Skeletal muscle satellite cell (primary cell): Measurements from ENCODE around the gene CEP192.
"Not testable (repeated sequence)": the region's sequence is repeated elsewhere in the genome, so short reads cannot be mapped to it uniquely, and the experiment has no call there.

Source experiments
- H3K27me3 ChIP-seq: 2 replicates; pipeline ENCODE4 v1.7.0; 2013; ENCODE audit warnings: low read length; ENCODE audit not compliant: control insufficient read depth, insufficient read depth
- H3K36me3 ChIP-seq: 2 replicates; pipeline ENCODE4 v1.7.0; 2013; ENCODE audit warnings: mild to moderate bottlenecking, control low read depth, low read length; ENCODE audit not compliant: insufficient read depth
- H3K4me1 ChIP-seq: 2 replicates; pipeline ENCODE4 v1.7.0; 2013; ENCODE audit warnings: low read length; ENCODE audit not compliant: control insufficient read depth, insufficient read depth
- H3K4me2 ChIP-seq: 2 replicates; pipeline ENCODE4 v1.7.0; 2013; ENCODE audit warnings: mild to moderate bottlenecking, low read length
- H3K4me3 ChIP-seq: 2 replicates; pipeline ENCODE4 v1.7.0; 2013; ENCODE audit warnings: low read length
- H3K9ac ChIP-seq: 2 replicates; pipeline ENCODE4 v1.7.0; 2013; ENCODE audit warnings: mild to moderate bottlenecking, low read depth, low read length, moderate library complexity
- H3K9me3 ChIP-seq: replicated peaks from 2 replicates; pipeline ENCODE4 v1.7.0; 2013; ENCODE audit warnings: mild to moderate bottlenecking, control low read depth, low read length

The CEP192 gene

DNA sequence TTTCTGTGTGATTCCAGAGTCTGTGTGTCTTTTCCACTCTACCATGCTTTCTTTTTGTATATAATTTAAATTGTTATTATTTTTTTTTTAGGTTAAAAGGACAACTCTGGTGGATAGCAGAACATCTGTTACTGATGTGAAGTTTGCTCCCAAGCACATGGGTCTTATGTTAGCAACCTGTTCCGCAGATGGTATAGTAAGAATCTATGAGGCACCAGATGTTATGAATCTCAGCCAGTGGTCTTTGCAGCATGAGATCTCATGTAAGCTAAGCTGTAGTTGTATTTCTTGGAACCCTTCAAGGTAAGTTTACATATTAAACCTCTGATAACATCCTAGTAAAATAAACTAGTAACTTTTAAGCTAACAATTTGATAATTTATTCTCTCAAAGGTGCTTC, 28.1 kb upstream of the CEP192 start:
- no peaks in the 10 kb centered on the region for H3K9me3 ChIP-seq
- H3K36me3 ChIP-seq = peaks cover 56% of the 10 kb centered on the region
- H3K27me3 ChIP-seq = no peaks in the 10 kb centered on the region
- no peak overlapping the region for H3K4me3 ChIP-seq
- no peak overlapping the region for H3K4me2 ChIP-seq
- H3K9ac ChIP-seq = no peak overlapping the region
- H3K4me1 ChIP-seq = no peaks in the 10 kb centered on the region

DNA sequence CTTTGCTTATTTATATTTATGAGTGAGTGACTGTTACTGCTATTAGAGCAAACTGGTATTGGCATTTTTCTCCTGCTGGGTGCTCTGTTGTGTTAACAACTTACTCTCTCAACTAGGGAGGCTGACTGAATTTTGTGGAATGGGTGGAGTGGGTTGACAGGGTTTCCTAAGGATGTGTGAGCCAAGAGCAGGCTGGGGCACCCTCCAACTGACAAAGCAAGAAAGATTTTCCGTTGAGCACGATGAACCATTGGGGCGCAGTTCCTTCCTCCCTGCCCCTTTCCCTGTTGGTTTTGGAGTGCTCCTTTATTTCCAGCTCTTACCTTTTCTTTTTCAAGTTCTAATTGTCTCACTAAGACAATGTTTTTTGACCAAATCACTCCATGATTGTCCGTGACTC, 23.0 kb upstream of the CEP192 start:
- Histone ChIP-seq H3K9me3 (no peaks in the 10 kb centered on the region), H3K4me1 (no peaks in the 10 kb centered on the region), H3K36me3 (peaks cover 62% of the 10 kb centered on the region), H3K27me3 (no peaks in the 10 kb centered on the region), H3K9ac (no peak overlapping the region), H3K4me2 (no peak overlapping the region), H3K4me3 (no peak overlapping the region)

DNA sequence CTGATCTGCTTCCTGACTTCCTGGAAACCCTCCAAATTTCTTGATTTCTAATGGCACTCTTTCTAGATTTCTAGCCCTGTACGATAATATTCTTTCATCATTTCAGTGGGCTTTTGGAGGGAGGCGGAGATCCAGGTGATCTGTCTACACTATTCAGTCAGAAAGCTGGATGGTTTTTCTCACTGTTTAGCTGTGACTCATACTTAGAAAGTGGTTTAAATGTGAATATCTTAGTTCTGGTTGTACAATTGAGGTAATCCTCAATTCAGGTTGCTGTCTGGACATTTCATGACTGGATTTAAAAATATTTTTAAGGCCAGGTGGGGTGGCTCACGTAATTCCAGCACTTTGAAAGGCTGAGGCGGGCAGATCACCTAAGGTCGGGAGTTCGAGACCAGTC, 22.5 kb upstream of the CEP192 start:
- Histone ChIP-seq H3K27me3 (no peaks in the 10 kb centered on the region), H3K4me3 (no peak overlapping the region), H3K9me3 (no peaks in the 10 kb centered on the region), H3K9ac (no peak overlapping the region), H3K4me2 (no peak overlapping the region), H3K36me3 (peaks cover 57% of the 10 kb centered on the region), H3K4me1 (no peaks in the 10 kb centered on the region)

DNA sequence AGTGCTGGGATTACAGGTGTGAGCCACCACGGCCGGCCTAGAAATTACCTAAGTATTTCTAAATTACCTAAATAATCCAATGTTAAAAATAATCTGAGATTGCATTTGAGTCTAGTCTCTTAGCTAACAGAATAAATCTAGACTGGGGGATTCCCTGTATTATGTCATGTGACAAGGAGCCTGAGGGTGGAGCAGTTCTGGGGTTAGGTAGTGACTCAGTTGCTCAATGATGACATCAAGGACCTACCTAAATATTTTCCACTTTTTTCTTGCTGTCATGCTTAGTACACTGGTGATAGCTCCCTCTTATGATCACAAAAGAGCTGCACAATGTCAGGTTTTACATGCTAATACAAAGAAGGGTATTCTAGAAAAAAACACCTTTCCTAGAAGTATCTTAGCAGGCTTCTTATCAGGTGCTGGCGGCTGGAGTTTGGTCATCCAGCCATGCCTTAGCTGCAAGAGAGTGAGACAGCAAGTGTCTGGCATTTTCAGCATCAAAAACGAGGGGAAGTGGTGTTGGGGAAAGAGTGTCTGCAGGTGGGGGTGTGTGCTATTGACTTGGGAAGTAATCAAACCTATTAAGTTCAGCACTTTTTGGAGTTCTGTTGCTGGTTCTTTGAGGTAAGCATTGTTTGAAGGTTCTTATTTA, 17.5 kb upstream of the CEP192 start:
- Histone ChIP-seq H3K27me3 (no peaks in the 10 kb centered on the region), H3K9me3 (no peaks in the 10 kb centered on the region), H3K36me3 (peaks cover 50% of the 10 kb centered on the region), H3K4me3 (no peak overlapping the region), H3K4me2 (no peak overlapping the region), H3K9ac (no peak overlapping the region), H3K4me1 (peaks cover 3% of the 10 kb centered on the region)

DNA sequence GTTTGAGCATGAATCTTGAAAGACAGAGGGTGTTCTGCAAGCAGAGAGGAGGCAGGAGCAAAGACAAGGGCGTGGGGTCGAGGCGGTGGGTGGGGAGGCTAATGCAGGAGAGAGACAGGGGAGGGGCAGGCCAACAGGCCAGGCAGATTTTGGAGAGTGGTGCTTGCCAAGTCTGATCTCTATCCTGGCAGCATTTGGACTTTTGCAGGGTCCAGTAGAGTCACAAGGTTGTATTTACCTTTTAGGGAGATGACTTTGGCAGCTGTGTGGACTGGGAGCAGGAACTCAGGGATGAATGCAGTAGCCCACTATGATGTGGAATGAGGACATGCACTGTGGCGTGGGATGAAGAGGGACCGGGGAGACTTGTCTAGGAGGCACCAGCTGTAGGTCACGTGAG, 15.7 kb upstream of the CEP192 start:
- Histone ChIP-seq H3K9me3 (no peaks in the 10 kb centered on the region), H3K36me3 (peaks cover 45% of the 10 kb centered on the region), H3K9ac (no peak overlapping the region), H3K4me1 (peaks cover 3% of the 10 kb centered on the region), H3K27me3 (no peaks in the 10 kb centered on the region), H3K4me2 (no peak overlapping the region), H3K4me3 (no peak overlapping the region)

DNA sequence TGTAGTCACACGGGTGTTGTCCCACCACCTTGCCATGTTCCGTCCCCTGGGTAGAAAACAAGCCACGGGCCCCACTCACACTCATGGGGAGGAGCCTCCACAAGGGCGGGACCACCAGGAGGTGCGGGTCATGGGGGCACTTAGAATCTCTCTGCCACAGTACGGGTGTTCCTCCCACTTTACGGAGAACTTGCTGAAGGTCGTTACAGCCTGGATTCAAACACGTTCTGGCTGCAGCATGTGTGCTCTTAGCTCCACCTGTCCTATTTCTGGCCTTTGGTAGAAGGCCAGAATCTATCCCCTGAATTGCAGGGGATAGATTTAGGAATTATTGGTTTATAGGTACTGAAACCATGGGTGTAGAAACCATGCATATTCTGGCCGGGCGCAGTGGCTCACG, 14.9 kb upstream of the CEP192 start:
- no peak overlapping the region for H3K4me2 ChIP-seq
- H3K36me3 ChIP-seq = peaks cover 38% of the 10 kb centered on the region
- peaks cover 3% of the 10 kb centered on the region for H3K4me1 ChIP-seq
- no peaks in the 10 kb centered on the region for H3K27me3 ChIP-seq
- no peaks in the 10 kb centered on the region for H3K9me3 ChIP-seq
- H3K9ac ChIP-seq = no peak overlapping the region
- H3K4me3 ChIP-seq = no peak overlapping the region

DNA sequence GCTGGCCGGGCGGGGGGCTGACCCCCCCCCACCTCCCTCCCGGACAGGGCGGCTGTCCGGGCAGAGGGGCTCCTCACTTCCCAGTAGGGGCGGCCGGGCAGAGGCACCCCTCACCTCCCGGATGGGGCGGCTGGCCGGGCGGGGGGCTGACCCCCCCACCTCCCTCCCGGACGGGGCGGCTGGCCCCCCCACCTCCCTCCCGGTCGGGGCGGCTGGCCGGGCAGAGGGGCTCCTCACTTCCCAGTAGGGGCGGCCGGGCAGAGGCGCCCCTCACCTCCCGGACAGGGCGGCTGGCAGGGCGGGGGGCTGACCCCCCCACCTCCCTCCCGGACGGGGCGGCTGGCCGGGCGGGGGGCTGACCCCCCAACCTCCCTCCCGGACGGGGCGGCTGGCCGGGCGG, 11.1 kb upstream of the CEP192 start:
- not testable (repeated sequence) for H3K9me3 ChIP-seq, H3K9ac ChIP-seq, H3K4me3 ChIP-seq, H3K4me2 ChIP-seq, H3K4me1 ChIP-seq, H3K27me3 ChIP-seq
- H3K36me3 ChIP-seq = peaks cover 32% of the 10 kb centered on the region

DNA sequence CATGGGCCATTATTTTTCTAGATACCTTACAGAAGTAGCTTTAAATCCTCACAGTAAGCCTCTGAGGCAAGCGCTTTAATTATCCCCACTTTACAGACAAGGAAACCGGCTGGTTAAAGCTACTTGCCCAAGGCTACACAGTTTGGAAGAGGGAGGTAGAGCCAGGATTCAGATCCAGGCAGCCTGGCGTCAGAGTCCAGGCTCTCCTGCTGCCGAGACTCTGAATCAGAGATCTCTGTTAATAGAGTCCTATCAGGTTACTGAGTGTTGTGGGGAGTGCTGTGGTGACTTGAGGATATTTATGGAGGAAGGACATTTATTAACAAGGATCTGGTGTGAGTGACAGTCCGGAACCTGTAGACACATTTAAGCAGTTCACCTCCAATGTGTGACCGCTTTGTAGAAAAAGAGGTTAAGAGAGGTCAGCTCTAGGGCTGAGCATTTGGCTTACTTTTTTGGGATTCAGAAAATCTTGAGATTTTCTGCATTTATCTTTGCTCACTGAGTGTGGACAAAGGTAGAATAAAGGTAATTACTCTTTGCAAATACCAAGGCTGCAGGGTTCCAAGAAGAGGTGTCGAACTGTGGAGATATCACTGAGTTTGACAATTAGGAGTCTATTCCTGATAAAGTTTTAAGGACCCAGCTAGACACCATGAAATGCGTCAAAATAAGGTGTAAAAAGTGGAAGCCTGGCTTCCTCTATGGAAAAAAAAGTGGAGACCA, 1.6 kb upstream of the CEP192 start:
- no peaks in the 10 kb centered on the region for H3K27me3 ChIP-seq
- peaks cover 10% of the 10 kb centered on the region for H3K36me3 ChIP-seq
- no peak overlapping the region for H3K9ac ChIP-seq
- peaks cover 19% of the 10 kb centered on the region for H3K4me1 ChIP-seq
- H3K4me2 ChIP-seq = no peak overlapping the region
- H3K4me3 ChIP-seq = no peak overlapping the region
- H3K9me3 ChIP-seq = no peaks in the 10 kb centered on the region

DNA sequence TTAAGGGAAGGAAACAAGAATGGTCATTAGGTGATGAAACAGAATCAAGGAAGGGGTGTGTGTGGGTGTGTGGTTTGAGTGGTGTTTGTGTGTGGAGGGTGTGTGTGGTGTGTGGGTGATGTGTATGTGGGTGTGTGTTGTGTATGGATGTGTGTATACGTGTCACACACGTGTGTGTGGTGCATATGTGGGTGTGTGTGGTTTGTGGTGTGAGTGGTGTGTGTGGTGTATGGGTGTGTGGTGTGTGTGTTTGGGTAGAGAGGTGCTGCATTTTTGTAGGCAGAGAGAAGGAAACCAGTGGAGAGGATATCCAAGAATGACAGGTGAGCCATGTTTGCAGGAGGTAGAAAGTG, 1.1 kb upstream of the CEP192 start:
- H3K27me3 ChIP-seq = no peaks in the 10 kb centered on the region
- H3K4me3 ChIP-seq = peak overlapping the region; percentile 91
- H3K4me1 ChIP-seq = peaks cover 19% of the 10 kb centered on the region
- peak overlapping the region; percentile 88 for H3K9ac ChIP-seq
- H3K36me3 ChIP-seq = peaks cover 8% of the 10 kb centered on the region
- H3K9me3 ChIP-seq = no peaks in the 10 kb centered on the region
- H3K4me2 ChIP-seq = peak overlapping the region; percentile 93

DNA sequence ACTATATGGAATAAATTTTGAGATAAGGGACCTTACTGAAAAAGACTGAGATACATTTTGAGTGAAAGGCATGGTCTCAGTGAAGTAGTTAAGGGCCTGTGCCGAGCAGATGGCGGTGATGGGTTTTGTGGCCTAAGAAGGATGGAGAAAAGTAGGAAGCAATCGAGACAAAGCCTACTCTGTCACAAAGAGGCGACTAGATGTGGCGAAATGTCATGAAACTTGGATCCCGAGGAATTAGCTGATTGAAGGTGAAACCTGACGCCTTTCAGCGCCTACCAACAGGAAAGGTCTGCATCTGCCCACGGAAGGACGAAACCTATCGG, 558 bp upstream of the CEP192 start:
- H3K9me3 ChIP-seq = no peaks in the 10 kb centered on the region
- peak overlapping the region; percentile 88 for H3K9ac ChIP-seq
- no peaks in the 10 kb centered on the region for H3K27me3 ChIP-seq
- peak overlapping the region; percentile 91 for H3K4me3 ChIP-seq
- peak overlapping the region; percentile 93 for H3K4me2 ChIP-seq
- H3K36me3 ChIP-seq = peaks cover 8% of the 10 kb centered on the region
- H3K4me1 ChIP-seq = peaks cover 19% of the 10 kb centered on the region

DNA sequence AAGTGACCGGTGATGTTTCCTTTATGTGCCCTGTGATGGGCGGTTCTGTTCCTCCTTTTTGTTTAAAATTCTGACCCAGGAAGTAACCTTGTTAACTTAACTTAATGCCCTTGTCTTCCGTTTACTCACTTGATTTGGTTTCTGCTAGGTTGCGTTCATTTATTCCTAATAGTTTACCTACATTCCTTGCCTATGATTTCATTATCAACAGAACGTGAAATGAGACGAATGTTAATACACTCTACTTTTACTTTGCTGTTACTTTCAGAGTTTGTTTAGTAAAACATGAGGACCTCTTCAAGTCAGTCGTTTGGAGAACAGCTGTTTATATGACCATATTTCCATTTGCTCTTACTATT, 638 bp downstream of the CEP192 start:
- H3K9ac ChIP-seq = peak overlapping the region; percentile 86
- H3K27me3 ChIP-seq = no peaks in the 10 kb centered on the region
- H3K4me2 ChIP-seq = peak overlapping the region; percentile 88
- H3K36me3 ChIP-seq = peaks cover 7% of the 10 kb centered on the region
- H3K4me1 ChIP-seq = peaks cover 19% of the 10 kb centered on the region
- H3K9me3 ChIP-seq = no peaks in the 10 kb centered on the region
- peak overlapping the region; percentile 91 for H3K4me3 ChIP-seq

DNA sequence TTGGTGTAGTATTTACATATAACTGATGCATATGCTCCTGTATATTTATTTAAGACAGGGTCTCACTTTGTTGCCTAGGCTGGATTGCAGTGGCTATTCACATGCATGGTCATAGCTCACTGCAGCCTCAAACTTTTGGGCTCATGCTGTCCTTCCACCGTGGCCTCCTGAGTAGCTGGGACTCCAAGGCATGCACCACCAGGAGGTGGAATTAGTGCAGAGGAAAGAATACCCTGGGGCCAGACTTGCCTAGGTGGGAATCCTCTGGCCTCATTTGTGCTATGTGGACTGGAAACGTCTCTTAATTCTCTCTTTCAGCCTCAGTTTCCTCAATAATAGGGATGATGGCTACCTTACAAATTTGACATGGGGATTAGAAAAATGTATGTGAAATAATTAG, 2.3 kb downstream of the CEP192 start:
- Histone ChIP-seq H3K9me3 (no peaks in the 10 kb centered on the region), H3K27me3 (no peaks in the 10 kb centered on the region), H3K4me3 (no peak overlapping the region), H3K9ac (no peak overlapping the region), H3K4me2 (no peak overlapping the region), H3K36me3 (peaks cover 3% of the 10 kb centered on the region), H3K4me1 (peaks cover 19% of the 10 kb centered on the region)
